ENCODE data around the gene RFTN1.
A peak's percentile ranks its signal among the peaks of the same experiment; 100 is the strongest.

RFTN1 gene

GRCh38 chr3:16513141-16514020 lies at the start of gene RFTN1:
TSS of gene RFTN1 (minus strand) at chr3:16513699. CDS start at chr3:16493869, 19,830 bp downstream.
- peak; percentile 49 for DNase-seq (ENCODE audit: low spot score)

GRCh38 chr3:16559653-16560365 lies 46.3 kb upstream of the RFTN1 start:
- DNase-seq (ENCODE audit: low spot score) = no peak

GRCh38 chr3:16554126-16554525 lies 40.6 kb upstream of the RFTN1 start:
- no peak for DNase-seq (ENCODE audit: low spot score)

GRCh38 chr3:16552757-16553156 lies 39.3 kb upstream of the RFTN1 start:
- DNase-seq (ENCODE audit: low spot score) = no peak

- DNase-seq (ENCODE audit: low spot score) = no peak
These were observed 38.0 kb upstream of the RFTN1 start for GRCh38 chr3:16551342-16551976.

GRCh38 chr3:16550676-16551341 lies 37.3 kb upstream of the RFTN1 start:
- DNase-seq (ENCODE audit: low spot score) = peak; percentile 86

- no peak for DNase-seq (ENCODE audit: low spot score)
These were observed 36.8 kb upstream of the RFTN1 start for GRCh38 chr3:16550305-16550675.

GRCh38 chr3:16548721-16549120 lies 35.2 kb upstream of the RFTN1 start:
- no peak for DNase-seq (ENCODE audit: low spot score)

GRCh38 chr3:16547561-16548357 lies 34.3 kb upstream of the RFTN1 start:
- no peak for DNase-seq (ENCODE audit: low spot score)

- DNase-seq (ENCODE audit: low spot score) = no peak
These were observed 32.9 kb upstream of the RFTN1 start for GRCh38 chr3:16546186-16547010.

GRCh38 chr3:16545413-16546185 lies 32.1 kb upstream of the RFTN1 start:
- DNase-seq (ENCODE audit: low spot score) = no peak

- no peak for DNase-seq (ENCODE audit: low spot score)
These were observed 29.9 kb upstream of the RFTN1 start for GRCh38 chr3:16543242-16543864.

- DNase-seq (ENCODE audit: low spot score) = no peak
These were observed 25.0 kb upstream of the RFTN1 start for GRCh38 chr3:16538507-16538906.

- no peak for DNase-seq (ENCODE audit: low spot score)
These were observed 23.5 kb upstream of the RFTN1 start for GRCh38 chr3:16536996-16537395.

GRCh38 chr3:16536344-16536663 lies 22.8 kb upstream of the RFTN1 start:
- DNase-seq (ENCODE audit: low spot score) = no peak

GRCh38 chr3:16534640-16535262 lies 21.3 kb upstream of the RFTN1 start:
- no peak for DNase-seq (ENCODE audit: low spot score)

GRCh38 chr3:16533928-16534574 lies 20.6 kb upstream of the RFTN1 start:
- no peak for DNase-seq (ENCODE audit: low spot score)

GRCh38 chr3:16529264-16529663 lies 15.8 kb upstream of the RFTN1 start:
- DNase-seq (ENCODE audit: low spot score) = peak; percentile 35
